Suprapubic skin (tissue), 4 donors: Measurements from ENCODE around the gene MAML2. TPM values are rescaled to one million over a fixed set of nuclear protein-coding genes. Genes with fewer than 3 reads are reported as not detected.

Experiments used
- DNase-seq, 2 donors: peaks; one replicate each; pipeline ENCODE4 v3.0.0-alpha.2; 2019; ENCODE audit warnings: low spot score in 2 of 2
- H3K27ac ChIP-seq: fragments of 200-600 bp; sonication (generic); one replicate; pipeline ENCODE4 v1.5.1; 2019
- H3K27me3 ChIP-seq: fragments of 200-600 bp; sonication (generic); one replicate; pipeline ENCODE4 v1.5.1; 2019
- H3K36me3 ChIP-seq: fragments of 200-600 bp; sonication (generic); one replicate; pipeline ENCODE4 v1.5.1; 2019
- H3K4me1 ChIP-seq: fragments of 200-600 bp; sonication (generic); one replicate; pipeline ENCODE4 v1.5.1; 2019
- H3K4me3 ChIP-seq: fragments of 200-600 bp; sonication (generic); one replicate; pipeline ENCODE4 v1.5.1; 2019; ENCODE audit warnings: mild to moderate bottlenecking
- H3K9me3 ChIP-seq: fragments of 200-600 bp; sonication (generic); one replicate; pipeline ENCODE4 v1.5.1; 2019
- CTCF ChIP-seq, 2 donors: fragments of 200-600 bp in 1 of 2; fragments of 450-650 bp in 1 of 2; sonication (generic) in 1 of 2; IDR thresholded peaks; one replicate each; pipeline ENCODE4 v1.5.1; 2016 to 2019; ENCODE audit warnings: antibody characterized with exemption in 2 of 2, mild to moderate bottlenecking in 1 of 2, moderate library complexity in 1 of 2
- EP300 ChIP-seq: sonication (generic); formaldehyde crosslinking; IDR thresholded peaks from one replicate; pipeline ENCODE4 v1.6.1; 2017; ENCODE audit warnings: antibody characterized with exemption
- POLR2A ChIP-seq, 2 donors: fragments of 450-650 bp; IDR thresholded peaks; one replicate each; pipeline ENCODE4 v1.6.1; 2017; ENCODE audit warnings: antibody characterized with exemption in 2 of 2, mild to moderate bottlenecking in 2 of 2, moderate library complexity in 2 of 2
- POLR2AphosphoS5 ChIP-seq, 3 donors: sonication (generic); formaldehyde crosslinking; IDR thresholded peaks; one replicate each; pipeline ENCODE4 v1.6.1; 2017; ENCODE audit warnings: antibody characterized with exemption in 3 of 3
- WGBS: methylation state at CpG from one replicate; pipeline ENCODE4 v1.1.5; 2018; 5-methylcytosine and 5-hydroxymethylcytosine counted together
- total RNA-seq, 4 donors: library from RNA; depleted of rRNA; stranded (reverse); fragments of >200 nt; gene quantifications; one replicate each; pipeline ENCODE4 v1.1.0, GENCODE V29; 2016

The MAML2 gene
- total RNA-seq, 4 donors from 2014 or later, result 24.9 to 44.4 (median 30.9) TPM

GRCh38 chr11:96107143-96107824, 235.7 kb downstream of the MAML2 start:
- peaks cover 29% of the 10 kb centered on the region for H3K4me1 ChIP-seq
- DNase-seq, result no peak
- H3K27ac ChIP-seq, result no peak overlapping the region
- no peaks in the 10 kb centered on the region for H3K27me3 ChIP-seq
- H3K36me3 ChIP-seq, result no peaks in the 10 kb centered on the region
- H3K4me3 ChIP-seq, result no peak overlapping the region
- 91% methylated on average over 5 of the region's 5 CpGs for WGBS
- TF ChIP-seq CTCF (IDR thresholded peaks at IDR 0.05) (no peak), POLR2AphosphoS5 (IDR thresholded peaks at IDR 0.05) (no peak), POLR2A (IDR thresholded peaks at IDR 0.05) (no peak), EP300 (no peak)
- no peaks in the 10 kb centered on the region for H3K9me3 ChIP-seq

GRCh38 chr11:96106645-96107044, 236.3 kb downstream of the MAML2 start:
- no peaks in the 10 kb centered on the region for H3K27me3 ChIP-seq
- no peaks in the 10 kb centered on the region for H3K36me3 ChIP-seq
- DNase-seq, result no peak
- H3K4me3 ChIP-seq, result no peak overlapping the region
- no peak overlapping the region for H3K27ac ChIP-seq
- 85% methylated on average over 3 of the region's 3 CpGs for WGBS
- peaks cover 27% of the 10 kb centered on the region for H3K4me1 ChIP-seq
- TF ChIP-seq POLR2AphosphoS5 (IDR thresholded peaks at IDR 0.05), result no peak
- TF ChIP-seq CTCF (IDR thresholded peaks at IDR 0.05), result no peak
- no peak for TF ChIP-seq EP300
- TF ChIP-seq POLR2A (IDR thresholded peaks at IDR 0.05), result no peak
- no peaks in the 10 kb centered on the region for H3K9me3 ChIP-seq

GRCh38 chr11:96105944-96106343, 237.1 kb downstream of the MAML2 start:
- peaks cover 32% of the 10 kb centered on the region for H3K4me1 ChIP-seq
- H3K27ac ChIP-seq, result no peak overlapping the region
- TF ChIP-seq POLR2AphosphoS5 (IDR thresholded peaks at IDR 0.05), result no peak
- no peak for TF ChIP-seq EP300
- no peak for TF ChIP-seq POLR2A (IDR thresholded peaks at IDR 0.05)
- no peak for TF ChIP-seq CTCF (IDR thresholded peaks at IDR 0.05)
- no peak for DNase-seq
- 56% methylated on average over 1 of the region's 1 CpG for WGBS
- no peak overlapping the region for H3K4me3 ChIP-seq
- no peaks in the 10 kb centered on the region for H3K36me3 ChIP-seq
- H3K9me3 ChIP-seq, result no peaks in the 10 kb centered on the region
- H3K27me3 ChIP-seq, result no peaks in the 10 kb centered on the region

- Histone ChIP-seq H3K4me3 (no peak overlapping the region), H3K9me3 (no peaks in the 10 kb centered on the region), H3K36me3 (no peaks in the 10 kb centered on the region), H3K4me1 (peaks cover 34% of the 10 kb centered on the region), H3K27ac (no peak overlapping the region), H3K27me3 (no peaks in the 10 kb centered on the region)
- TF ChIP-seq POLR2AphosphoS5 (IDR thresholded peaks at IDR 0.05) (no peak), CTCF (IDR thresholded peaks at IDR 0.05) (no peak), POLR2A (IDR thresholded peaks at IDR 0.05) (no peak), EP300 (no peak)
- no peak for DNase-seq
- 22% methylated on average over 1 of the region's 1 CpG for WGBS
These were observed 237.6 kb downstream of the MAML2 start for GRCh38 chr11:96105197-96105895.

- peaks cover 33% of the 10 kb centered on the region for H3K4me1 ChIP-seq
- H3K27ac ChIP-seq, result no peak overlapping the region
- no peak for DNase-seq
- WGBS, result 46% methylated on average over 1 of the region's 1 CpG
- H3K36me3 ChIP-seq, result no peaks in the 10 kb centered on the region
- no peak overlapping the region for H3K4me3 ChIP-seq
- H3K27me3 ChIP-seq, result no peaks in the 10 kb centered on the region
- TF ChIP-seq CTCF (IDR thresholded peaks at IDR 0.05), result no peak
- no peak for TF ChIP-seq EP300
- no peak for TF ChIP-seq POLR2AphosphoS5 (IDR thresholded peaks at IDR 0.05)
- no peak for TF ChIP-seq POLR2A (IDR thresholded peaks at IDR 0.05)
- H3K9me3 ChIP-seq, result no peaks in the 10 kb centered on the region
These were observed 238.5 kb downstream of the MAML2 start for GRCh38 chr11:96104496-96104895.
